GM12801 (cell line): ENCODE measurements around the gene TFG.

Experiments used
- CTCF ChIP-seq: IDR thresholded peaks from one replicate; pipeline ENCODE4 v1.5.1; 2011; ENCODE audit warnings: control low read depth; ENCODE audit not compliant: insufficient read length; ENCODE audit errors: extremely low read depth

Gene TFG

GRCh38 chr3:100708989-100709841, at the start of gene TFG:
Gene TFG (plus strand): TSS chr3:100709494. CDS start chr3:100713686, 4,192 bp downstream.
- no peak for TF ChIP-seq CTCF

- no peak for TF ChIP-seq CTCF
These were observed 47.0 kb upstream of the TFG start for GRCh38 chr3:100662113-100662823.

- TF ChIP-seq CTCF: no peak
These were observed 44.1 kb upstream of the TFG start for GRCh38 chr3:100665230-100665629.

- no peak for TF ChIP-seq CTCF
These were observed 27.8 kb upstream of the TFG start for GRCh38 chr3:100681496-100681895.

- TF ChIP-seq CTCF: no peak
These were observed 27.0 kb upstream of the TFG start for GRCh38 chr3:100682056-100682853.

GRCh38 chr3:100682854-100683760, 26.2 kb upstream of the TFG start:
- no peak for TF ChIP-seq CTCF
